ENCODE results near the gene UBE2J1. TPM values are rescaled to one million over a fixed set of nuclear protein-coding genes. Genes with fewer than 3 reads are reported as not detected.
A peak's percentile ranks its signal among the peaks of the same experiment; 100 is the strongest.

Gene UBE2J1
- total RNA-seq, 1 donor from 2014 or later = 31.5 TPM

DNA sequence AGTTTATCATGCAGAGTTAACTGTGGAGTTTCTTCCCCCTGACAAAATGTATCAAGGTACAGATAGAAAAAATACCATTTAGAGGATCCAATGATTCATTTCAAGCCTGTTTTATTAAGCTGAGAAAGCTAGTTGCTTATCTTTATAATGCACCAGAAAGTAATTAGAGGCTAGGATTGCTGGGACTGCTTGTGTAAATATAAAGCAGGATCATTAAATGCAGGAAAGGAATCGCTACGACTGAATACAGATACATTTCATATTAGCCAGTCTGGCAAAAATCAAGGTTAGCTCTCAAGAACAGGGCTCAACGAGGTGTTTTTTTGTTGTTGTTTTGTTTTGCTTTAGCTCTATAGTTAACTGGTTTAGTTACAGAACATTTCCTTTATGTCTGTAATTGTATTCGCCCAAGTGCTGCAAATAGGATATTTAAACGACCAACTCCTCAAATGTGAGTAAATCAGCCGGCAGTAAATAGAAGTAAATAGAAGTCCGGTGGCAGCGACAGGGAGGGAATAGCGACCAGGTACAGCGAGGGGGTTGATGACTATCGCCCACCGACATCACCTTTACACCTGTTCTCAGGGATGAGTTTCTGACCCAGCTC is 748 bp downstream of the UBE2J1 start:
- Mint-ChIP-seq H3K27ac (ENCODE audit: unreplicated experiment) (peak overlapping the region; percentile 96), H3K27me3 (ENCODE audit: unreplicated experiment) (peaks cover 7% of the 10 kb centered on the region), H3K4me3 (ENCODE audit: unreplicated experiment) (peak overlapping the region; percentile 94), H3K4me1 (ENCODE audit: low read depth, unreplicated experiment) (peaks cover 10% of the 10 kb centered on the region), H3K36me3 (ENCODE audit: unreplicated experiment) (no peaks in the 10 kb centered on the region), H3K9me3 (ENCODE audit: unreplicated experiment) (peaks cover 4% of the 10 kb centered on the region)
- no peak for DNase-seq
- TF ChIP-seq, protein P1, sequence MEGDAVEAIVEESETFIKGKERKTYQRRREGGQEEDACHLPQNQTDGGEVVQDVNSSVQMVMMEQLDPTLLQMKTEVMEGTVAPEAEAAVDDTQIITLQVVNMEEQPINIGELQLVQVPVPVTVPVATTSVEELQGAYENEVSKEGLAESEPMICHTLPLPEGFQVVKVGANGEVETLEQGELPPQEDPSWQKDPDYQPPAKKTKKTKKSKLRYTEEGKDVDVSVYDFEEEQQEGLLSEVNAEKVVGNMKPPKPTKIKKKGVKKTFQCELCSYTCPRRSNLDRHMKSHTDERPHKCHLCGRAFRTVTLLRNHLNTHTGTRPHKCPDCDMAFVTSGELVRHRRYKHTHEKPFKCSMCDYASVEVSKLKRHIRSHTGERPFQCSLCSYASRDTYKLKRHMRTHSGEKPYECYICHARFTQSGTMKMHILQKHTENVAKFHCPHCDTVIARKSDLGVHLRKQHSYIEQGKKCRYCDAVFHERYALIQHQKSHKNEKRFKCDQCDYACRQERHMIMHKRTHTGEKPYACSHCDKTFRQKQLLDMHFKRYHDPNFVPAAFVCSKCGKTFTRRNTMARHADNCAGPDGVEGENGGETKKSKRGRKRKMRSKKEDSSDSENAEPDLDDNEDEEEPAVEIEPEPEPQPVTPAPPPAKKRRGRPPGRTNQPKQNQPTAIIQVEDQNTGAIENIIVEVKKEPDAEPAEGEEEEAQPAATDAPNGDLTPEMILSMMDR (IDR thresholded peaks at IDR 0.05; ENCODE audit: partially characterized antibody, unreplicated experiment) = no peak

DNA sequence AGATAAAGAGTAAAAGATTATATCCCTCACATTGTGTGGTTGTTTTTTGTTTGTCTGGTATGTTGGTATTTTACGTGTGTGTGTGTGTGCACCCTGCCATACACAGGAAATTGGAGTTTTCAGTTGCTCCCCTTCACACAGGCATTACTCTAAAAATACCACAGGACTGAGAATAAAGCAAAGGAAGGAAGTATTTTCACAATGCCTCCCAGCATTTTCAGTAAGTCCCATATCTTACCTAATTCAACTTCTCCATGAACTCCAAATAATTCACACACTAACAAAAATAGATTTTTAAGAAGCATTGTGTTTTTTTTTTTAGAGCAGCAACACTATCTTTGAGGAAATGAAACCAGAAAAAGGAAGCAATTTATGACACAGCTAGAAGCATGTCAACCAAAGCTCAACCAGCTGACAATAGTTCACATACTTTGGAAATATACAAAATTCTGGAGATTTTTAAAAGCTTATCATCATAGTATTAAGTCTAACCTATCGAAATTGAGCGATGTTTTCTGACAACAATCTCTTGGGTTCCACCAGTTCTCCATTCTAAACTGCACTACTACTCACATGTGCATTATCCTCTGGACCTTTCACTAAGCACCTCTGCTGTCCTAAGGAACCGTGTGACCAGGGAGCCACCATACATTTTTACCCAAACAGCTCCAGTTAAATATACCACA is 2.1 kb downstream of the UBE2J1 start:
- no peaks in the 10 kb centered on the region for H3K36me3 Mint-ChIP-seq (ENCODE audit: unreplicated experiment)
- H3K9me3 Mint-ChIP-seq (ENCODE audit: unreplicated experiment) = peaks cover 4% of the 10 kb centered on the region
- peak overlapping the region; percentile 94 for H3K4me3 Mint-ChIP-seq (ENCODE audit: unreplicated experiment)
- H3K4me1 Mint-ChIP-seq (ENCODE audit: low read depth, unreplicated experiment) = peaks cover 7% of the 10 kb centered on the region
- TF ChIP-seq, protein P1 (IDR thresholded peaks at IDR 0.05; ENCODE audit: partially characterized antibody, unreplicated experiment) = no peak
- H3K27me3 Mint-ChIP-seq (ENCODE audit: unreplicated experiment) = peaks cover 7% of the 10 kb centered on the region
- no peak overlapping the region for H3K27ac Mint-ChIP-seq (ENCODE audit: unreplicated experiment)
- no peak for DNase-seq

- no peak for DNase-seq
- peaks cover 2% of the 10 kb centered on the region for H3K9me3 Mint-ChIP-seq (ENCODE audit: unreplicated experiment)
- TF ChIP-seq, protein P1 (IDR thresholded peaks at IDR 0.05; ENCODE audit: partially characterized antibody, unreplicated experiment) = no peak
- peaks cover 3% of the 10 kb centered on the region for H3K27me3 Mint-ChIP-seq (ENCODE audit: unreplicated experiment)
- no peak overlapping the region for H3K27ac Mint-ChIP-seq (ENCODE audit: unreplicated experiment)
- H3K4me3 Mint-ChIP-seq (ENCODE audit: unreplicated experiment) = no peak overlapping the region
- peaks cover 2% of the 10 kb centered on the region for H3K4me1 Mint-ChIP-seq (ENCODE audit: low read depth, unreplicated experiment)
- no peaks in the 10 kb centered on the region for H3K36me3 Mint-ChIP-seq (ENCODE audit: unreplicated experiment)
Measured at GRCh38 chr6:89348372-89348771, 4.2 kb downstream of the UBE2J1 start.

GRCh38 chr6:89347825-89348224 is 4.7 kb downstream of the UBE2J1 start:
- Mint-ChIP-seq H3K27ac (ENCODE audit: unreplicated experiment) (no peak overlapping the region), H3K36me3 (ENCODE audit: unreplicated experiment) (no peaks in the 10 kb centered on the region), H3K27me3 (ENCODE audit: unreplicated experiment) (peaks cover 3% of the 10 kb centered on the region), H3K4me1 (ENCODE audit: low read depth, unreplicated experiment) (peaks cover 2% of the 10 kb centered on the region), H3K9me3 (ENCODE audit: unreplicated experiment) (peaks cover 2% of the 10 kb centered on the region), H3K4me3 (ENCODE audit: unreplicated experiment) (no peak overlapping the region)
- no peak for DNase-seq
- TF ChIP-seq, protein P1 (IDR thresholded peaks at IDR 0.05; ENCODE audit: partially characterized antibody, unreplicated experiment) = no peak

- Mint-ChIP-seq H3K4me3 (ENCODE audit: unreplicated experiment) (no peak overlapping the region), H3K36me3 (ENCODE audit: unreplicated experiment) (no peaks in the 10 kb centered on the region), H3K4me1 (ENCODE audit: low read depth, unreplicated experiment) (no peaks in the 10 kb centered on the region), H3K27ac (ENCODE audit: unreplicated experiment) (no peak overlapping the region), H3K9me3 (ENCODE audit: unreplicated experiment) (no peaks in the 10 kb centered on the region), H3K27me3 (ENCODE audit: unreplicated experiment) (no peaks in the 10 kb centered on the region)
- no peak for DNase-seq
- TF ChIP-seq, protein P1 (IDR thresholded peaks at IDR 0.05; ENCODE audit: partially characterized antibody, unreplicated experiment) = no peak
Measured at GRCh38 chr6:89346433-89346832, 6.1 kb downstream of the UBE2J1 start.
